ENCODE results near the gene PHAX.

- TF ChIP-seq, protein P1, sequence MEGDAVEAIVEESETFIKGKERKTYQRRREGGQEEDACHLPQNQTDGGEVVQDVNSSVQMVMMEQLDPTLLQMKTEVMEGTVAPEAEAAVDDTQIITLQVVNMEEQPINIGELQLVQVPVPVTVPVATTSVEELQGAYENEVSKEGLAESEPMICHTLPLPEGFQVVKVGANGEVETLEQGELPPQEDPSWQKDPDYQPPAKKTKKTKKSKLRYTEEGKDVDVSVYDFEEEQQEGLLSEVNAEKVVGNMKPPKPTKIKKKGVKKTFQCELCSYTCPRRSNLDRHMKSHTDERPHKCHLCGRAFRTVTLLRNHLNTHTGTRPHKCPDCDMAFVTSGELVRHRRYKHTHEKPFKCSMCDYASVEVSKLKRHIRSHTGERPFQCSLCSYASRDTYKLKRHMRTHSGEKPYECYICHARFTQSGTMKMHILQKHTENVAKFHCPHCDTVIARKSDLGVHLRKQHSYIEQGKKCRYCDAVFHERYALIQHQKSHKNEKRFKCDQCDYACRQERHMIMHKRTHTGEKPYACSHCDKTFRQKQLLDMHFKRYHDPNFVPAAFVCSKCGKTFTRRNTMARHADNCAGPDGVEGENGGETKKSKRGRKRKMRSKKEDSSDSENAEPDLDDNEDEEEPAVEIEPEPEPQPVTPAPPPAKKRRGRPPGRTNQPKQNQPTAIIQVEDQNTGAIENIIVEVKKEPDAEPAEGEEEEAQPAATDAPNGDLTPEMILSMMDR (IDR thresholded peaks at IDR 0.05), result no peak
- no peak for TF ChIP-seq ZFX (IDR thresholded peaks at IDR 0.05; ENCODE audit: borderline replicate concordance)
Measured at GRCh38 chr5:126647071-126647470, 46.3 kb downstream of the PHAX start.
